Renal cortex interstitium (tissue), 11 donors: Measurements from ENCODE around the gene PAPSS2. TPM values are rescaled to one million over a fixed set of nuclear protein-coding genes. Genes with fewer than 3 reads are reported as not detected.
A peak's percentile ranks its signal among the peaks of the same experiment; 100 is the strongest.
"Not testable (repeated sequence)": the region's sequence is repeated elsewhere in the genome, so short reads cannot be mapped to it uniquely, and the experiment has no call there.

Experiments
- DNase-seq, 11 donors: peaks; one replicate each; pipeline ENCODE4 v3.0.0-alpha.2; 2013; ENCODE audit warnings: low read depth in 9 of 11, low spot score in 4 of 11; ENCODE audit errors: extremely low read depth in 1 of 11
- polyA plus RNA-seq, 3 donors: library from polyadenylated mRNA; unstranded; fragments of 120-200 nt; gene quantifications; one replicate each; pipeline ENCODE4 v1.2.1, GENCODE V29; 2013; ENCODE audit not compliant: insufficient read length in 3 of 3

The PAPSS2 gene
- polyA plus RNA-seq, 3 donors, result 26.8 to 44.7 (median 33.4) TPM

DNA sequence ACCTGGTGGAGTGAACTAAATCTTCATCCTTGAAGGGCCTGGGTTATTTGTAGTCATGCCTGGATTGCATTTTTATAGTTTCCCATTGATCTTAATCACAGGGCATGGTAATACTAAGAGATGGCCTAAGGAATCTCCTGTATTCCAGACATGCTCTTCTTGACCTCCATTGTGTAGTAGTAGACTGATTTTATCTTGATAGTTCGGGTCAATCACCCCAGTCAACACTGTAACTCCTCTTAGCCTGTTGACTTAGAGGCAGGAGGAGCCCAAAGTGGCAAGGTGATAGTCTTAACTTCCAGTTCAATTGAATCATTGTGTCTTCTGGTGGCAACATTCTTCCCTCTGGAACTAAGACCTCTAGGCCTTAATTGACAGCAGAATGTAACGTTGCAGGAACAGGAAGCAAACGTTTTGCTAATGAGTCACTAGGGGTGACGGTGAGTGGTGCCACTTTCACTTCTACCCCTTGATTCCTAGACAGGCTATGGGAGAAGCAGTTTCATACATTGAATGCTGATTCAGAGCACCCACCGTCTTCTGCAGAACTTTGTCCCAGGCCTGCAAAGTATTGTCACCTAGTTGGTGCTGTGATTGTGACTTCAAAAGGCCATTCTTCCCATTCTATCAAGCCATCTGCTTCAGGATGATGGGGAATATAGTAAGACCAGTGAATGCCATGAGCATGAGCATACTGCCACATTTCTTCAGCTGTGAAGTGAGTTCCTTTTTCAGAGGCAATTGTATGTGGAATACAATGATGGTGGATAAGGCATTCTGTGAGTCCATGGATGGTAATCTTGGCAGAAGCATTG lies 24.0 kb upstream of the PAPSS2 start:
- no peak for DNase-seq

DNA sequence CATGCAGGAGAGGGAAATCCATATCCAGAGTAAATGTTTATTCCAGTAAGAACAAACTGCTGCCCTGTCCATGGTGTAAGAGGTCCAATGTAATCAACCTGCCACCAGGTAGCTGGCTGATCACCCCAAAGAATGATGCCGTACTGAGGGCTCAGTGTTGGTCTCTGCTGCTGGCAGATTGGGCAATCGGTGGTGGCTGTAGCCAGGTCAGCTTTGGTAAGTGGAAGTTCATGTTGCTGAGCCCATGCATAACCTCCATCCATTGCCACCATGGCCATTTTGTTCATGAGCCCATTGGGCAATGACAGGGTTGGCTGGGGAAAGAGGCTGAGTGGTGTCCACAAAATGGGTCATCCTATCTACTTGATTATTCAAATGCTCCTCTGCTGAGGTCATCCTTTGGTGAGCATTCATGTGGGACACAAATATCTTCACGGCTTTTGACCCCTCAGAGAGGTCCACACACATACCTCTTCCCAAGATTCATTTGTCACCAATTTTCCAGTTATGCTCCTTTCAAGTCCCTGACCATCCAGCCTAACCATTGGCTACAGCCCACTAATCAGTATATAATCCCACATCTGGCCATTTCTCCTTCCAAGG lies 23.3 kb upstream of the PAPSS2 start:
- DNase-seq, result no peak

DNA sequence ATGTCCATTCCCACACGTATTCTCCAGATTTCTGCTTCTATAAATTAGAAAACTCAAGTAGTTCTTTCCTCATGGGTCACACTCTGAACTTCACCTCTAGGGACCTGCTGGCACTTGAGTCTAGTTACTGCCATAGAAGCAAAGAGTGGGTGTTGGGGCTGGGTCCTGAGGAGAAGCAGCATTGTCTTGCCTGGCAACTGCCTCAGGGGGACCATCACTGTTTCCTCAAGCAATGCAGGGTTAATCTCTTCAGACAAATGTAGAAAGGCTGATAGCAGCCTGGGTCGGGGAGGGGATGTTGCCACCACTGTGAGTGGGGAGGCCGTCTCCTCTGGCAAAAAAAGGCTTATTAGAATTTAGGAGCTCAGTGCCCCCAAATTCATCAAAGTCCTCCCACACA lies 20.2 kb upstream of the PAPSS2 start:
- DNase-seq, result no peak

DNA sequence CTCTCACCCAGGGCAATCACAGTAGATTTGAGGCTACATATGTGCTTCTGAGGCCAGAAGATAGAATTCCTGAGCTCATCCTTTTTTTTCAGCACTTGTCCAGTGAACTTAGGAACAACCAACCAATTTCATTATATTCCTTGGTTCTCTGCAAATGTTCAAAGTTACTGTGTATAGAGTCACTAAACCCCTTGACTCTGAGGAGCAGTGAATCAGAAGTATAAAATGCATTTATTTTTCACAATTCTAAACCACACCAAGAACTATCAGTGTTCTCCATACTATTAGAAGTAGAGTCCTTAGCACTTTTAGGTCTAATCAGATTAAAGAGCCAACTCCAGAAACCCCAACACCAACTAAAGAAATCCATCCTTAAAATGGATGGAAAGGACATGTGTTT lies 19.6 kb upstream of the PAPSS2 start:
- no peak for DNase-seq

DNA sequence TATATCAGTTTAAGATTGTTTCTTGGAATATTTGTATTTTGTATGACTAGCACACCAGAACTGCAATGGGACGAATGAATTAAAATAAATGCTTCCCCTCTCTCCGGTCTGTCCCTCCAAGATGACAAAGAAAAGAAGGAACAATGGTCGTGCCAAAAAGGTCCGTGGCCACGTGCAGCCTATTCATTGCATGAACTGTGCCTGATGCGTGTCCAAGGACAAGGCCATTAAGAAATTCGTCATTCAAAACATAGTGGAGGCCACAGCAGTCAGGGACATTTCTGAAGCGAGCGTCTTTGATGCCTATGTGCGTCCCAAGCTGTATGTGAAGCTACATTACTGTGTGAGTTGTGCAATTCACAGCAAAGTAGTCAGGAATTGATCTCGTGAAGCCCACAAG lies 17.2 kb upstream of the PAPSS2 start:
- DNase-seq, result no peak

DNA sequence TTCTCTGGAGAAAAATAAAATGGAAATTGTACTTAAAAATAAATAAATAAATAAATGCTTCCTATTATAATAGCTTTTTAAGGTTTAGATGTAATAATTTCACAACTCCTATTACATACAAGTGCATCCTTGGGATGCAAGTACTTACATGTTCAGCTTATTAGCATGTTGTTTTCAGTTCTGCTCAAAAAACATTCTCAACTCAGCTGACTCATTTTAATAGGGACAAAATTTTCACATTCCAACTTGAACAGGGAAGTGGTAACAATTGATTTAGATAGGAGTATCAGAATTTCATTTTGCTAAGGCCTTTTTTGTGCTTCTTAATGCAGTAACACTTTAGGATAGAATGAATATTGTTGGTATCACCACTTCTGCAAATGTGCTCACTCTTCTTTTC lies 16.7 kb upstream of the PAPSS2 start:
- DNase-seq, result no peak

DNA sequence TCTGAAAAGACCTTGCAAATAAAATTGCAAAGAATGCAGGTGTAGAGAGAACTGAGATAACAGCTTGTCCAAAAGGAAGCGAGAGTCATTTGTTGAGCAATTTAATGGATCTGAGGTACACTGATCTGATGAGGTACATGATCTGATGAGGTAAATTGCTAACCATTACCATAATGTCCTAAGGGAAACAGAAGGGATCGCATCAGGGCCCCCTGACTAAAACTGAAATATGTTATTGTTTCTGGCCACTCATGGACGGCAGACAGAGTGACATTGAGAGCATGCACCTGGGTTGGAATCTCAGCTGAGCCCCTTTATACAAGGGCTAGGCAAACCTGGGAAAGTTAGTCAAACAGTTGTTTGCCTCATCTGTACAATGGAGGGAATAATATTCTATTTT lies 15.8 kb upstream of the PAPSS2 start:
- DNase-seq, result no peak

DNA sequence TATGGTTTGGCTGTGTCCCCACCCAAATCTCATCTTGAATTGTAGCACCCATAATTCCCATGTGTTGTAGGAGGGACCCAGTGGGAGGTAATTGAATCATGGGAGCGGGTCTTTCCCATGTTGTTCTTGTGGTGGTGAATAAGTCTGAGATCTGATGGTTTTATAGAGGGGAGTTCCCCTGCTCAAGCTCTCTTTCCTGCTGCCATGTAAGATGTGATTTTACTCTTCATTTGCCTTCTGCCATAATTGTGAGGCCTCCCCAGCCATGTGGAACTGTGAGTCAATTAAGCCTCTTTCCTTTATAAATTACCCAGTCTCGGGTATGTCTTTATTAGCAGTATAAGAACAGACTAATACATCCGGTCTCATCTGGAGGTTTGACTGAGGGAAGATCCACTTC lies 15.2 kb upstream of the PAPSS2 start:
- not testable (repeated sequence) for DNase-seq

DNA sequence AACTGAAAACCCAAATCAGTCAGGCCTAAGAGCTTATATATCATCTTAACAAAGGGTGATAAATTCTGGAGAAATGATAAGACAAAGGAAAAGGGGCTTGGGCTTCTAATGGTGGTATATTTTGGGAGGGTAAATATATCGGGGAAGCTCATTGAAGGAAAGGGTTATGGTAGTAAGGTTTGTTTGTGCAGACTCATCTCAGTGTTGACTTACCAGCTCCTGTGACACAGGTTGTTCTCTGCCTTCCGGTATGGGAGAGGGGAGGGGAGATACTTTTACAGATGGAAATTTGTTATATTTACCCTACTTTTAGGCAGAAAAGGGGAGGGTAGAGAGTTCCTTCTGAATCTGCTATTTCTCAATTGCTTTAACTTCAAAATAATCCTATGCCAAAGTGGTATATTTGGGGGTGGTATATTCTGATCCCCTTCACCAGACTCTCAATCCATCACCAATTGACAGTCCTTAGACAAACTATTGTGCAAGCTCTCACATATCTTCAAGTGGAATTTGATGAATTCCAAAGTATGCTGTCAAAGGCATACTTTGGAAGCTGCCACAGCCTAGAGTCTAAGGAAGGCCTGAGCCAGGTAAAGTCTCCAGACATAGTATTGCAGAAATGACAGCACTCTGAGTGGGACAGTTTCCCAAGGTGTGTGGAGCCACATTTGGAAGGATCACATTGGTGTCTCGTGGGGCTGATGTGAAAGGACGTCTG lies 13.3 kb upstream of the PAPSS2 start:
- DNase-seq, result no peak

DNA sequence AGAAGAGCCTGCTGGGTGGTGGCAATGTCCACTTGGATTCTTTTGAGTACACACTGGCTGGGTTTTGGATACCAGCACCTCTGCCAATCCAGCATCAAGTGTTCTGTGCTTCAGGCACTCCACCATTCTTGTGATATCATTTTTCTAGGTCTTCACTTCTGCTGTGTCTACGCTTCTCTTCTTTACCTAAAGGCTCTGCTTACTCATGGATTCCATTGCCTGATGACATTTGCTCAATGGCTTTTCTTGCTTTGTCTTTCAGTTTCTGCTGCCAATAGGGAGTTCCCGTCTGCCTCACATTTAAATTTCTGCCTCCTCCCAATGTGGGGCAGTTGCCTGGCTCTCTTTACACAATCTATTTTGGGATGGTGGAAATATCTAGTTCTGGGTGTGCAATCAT lies 12.7 kb upstream of the PAPSS2 start:
- DNase-seq, result no peak

DNA sequence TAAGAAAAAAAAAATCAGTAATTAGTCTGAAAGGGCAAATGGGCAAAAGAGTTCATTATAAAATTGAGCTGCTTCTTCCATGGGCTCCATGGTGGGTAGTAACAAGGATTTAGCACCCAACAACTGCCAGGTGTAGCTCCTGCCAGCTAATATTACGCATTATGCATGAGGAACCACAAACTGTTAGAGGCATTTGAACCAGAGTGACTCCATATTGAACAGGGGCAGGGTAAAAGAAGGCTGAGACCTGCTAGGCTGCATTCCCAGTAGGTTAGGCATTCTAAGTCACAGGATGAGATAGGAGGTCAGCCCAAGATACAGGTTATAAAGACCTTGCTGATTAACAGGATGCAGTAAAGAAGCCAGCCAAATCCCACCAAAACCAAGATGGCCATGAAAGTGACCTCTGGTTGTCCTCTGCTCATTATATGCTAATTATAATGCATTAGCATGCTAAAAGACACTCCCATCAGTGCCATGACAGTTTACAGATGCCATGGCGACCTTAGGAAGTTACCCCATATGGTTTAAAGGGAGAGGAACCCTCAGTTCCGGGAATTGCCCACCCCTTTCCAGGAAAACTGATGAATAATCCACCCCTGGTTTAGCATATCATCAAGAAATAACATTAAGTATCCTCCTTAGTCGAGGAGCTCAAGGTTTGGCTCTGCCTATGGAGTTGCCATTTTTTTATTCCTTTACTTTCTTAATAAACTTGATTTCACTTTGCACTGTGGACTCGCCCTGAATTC lies 8.7 kb upstream of the PAPSS2 start:
- no peak for DNase-seq

DNA sequence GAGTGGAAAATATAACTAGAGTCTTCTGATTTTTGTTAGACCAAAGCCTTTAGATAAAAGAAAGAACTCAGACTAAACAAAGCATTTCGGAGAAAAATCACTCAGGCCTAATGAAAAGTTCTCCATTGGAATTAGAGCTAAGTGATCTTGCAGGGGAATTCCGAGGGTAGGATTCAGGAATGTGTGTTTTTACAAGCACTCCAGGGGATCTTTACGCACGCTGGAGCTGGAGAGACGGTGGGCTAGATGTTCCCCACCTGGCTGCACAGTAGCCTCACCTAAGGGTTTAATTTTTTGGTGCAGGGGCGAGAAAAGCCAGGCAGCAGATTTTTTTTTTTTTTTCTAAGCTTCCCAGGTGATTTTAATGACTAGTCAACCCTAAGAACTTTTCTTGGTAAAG lies 7.9 kb upstream of the PAPSS2 start:
- no peak for DNase-seq

DNA sequence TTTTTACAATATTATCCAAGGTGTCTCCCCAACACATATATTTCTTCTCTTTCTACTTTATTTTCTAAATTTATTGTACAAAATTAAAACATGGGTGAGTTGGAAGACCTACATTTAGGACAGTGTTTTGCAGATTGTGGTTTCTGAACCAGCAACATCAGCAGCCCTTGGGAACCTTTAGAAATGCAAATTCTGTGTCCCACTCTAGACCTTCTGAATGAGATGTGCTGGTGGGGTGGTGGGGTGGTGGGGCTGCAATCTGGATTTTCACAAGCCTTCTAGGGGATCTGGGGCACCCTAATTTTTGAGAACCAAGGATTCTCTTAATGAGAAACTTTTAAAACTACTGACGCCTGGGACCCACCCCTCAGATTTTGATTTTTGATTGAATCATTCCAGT lies 7.4 kb upstream of the PAPSS2 start:
- no peak for DNase-seq

DNA sequence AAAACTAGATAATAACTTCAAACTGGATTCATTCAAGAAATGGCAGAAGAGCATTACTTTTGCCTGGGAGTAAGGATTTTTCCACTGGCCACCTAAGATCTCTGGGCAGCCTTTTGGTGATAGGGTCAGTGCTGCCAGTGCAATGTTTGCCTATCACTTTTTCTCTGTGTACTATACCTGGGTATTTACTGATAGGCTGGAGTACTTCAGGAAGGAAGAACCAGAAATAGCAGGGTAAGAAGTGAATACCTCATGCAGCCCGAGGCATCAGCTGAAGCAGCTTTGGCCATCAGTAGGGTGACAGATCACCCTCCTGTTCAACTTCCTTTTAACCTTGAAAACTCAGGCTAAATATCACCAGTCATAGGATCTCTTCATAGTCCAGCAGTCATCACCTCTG lies 5.5 kb upstream of the PAPSS2 start:
- no peak for DNase-seq

DNA sequence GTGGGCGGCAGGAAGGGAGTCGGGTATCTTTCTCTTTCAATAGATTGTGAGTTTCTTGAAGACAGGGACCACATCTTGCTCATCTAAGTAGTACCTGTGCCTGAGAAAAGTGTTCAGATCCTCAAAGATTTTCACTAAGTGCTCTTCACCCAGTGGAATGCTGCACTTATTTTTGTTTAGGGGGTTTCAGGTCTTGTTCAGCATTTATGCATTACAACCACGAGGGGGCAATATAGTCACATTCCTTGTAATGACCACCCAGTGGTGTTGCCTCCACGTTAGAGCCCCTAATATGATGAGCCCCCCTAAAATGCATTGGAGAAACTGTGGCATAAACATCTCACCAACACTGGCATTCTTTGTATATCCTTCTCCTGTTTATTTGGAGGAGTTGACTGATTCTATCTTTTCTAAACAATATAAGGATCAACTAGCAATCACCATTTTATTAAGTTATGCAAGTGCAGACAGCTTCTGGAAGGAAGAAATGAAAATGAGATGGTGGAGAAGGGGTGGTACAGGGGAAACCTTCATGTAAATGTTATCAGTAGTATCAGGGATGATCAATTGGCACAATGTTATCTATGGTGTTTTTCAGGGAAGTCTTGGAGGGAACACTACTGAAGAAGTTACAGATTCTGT lies 3.1 kb upstream of the PAPSS2 start:
- DNase-seq, result peak in 6 of 11 donors; percentile 34 to 56 (median 43)

DNA sequence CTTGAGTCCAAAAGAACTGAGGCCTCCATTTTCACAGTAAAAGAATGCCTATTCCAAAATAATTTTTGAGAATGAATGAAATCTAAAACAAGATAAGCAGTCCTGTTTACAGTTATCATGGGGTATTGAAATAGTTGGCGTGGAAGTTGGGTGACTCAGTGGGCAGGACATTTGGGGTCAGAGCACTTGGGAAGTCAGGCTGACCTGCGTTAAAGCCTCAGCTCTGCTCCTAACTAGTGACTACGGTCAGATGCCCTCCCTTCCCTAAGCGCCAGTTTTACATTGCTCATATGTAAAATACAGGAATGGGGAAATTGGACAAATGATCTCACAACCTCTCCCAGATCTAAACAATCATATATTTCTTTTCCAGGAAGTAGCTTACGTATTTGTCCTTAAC lies 2.3 kb upstream of the PAPSS2 start:
- no peak for DNase-seq

DNA sequence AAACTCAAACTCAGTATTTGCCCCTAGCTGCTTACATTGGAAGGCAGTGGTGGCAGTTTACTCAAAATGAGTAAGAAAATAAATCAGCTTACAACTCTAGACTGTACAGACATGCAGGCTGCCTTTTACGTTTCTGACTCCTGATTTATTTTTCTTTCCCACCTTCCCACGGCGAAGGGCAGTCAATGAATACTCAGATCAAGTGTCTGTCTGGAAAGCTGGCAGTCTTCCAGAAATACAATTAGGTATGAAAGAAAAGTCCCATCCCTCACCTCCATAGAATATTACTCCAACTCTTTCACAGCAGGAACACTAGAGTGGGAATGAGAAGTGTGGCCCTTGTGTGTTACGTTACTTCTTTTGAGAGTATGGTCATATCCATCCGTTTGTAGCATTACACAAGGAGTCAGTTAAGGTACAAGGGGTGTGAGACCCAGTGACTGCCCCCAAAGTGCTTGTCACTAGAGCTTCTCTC lies 1.3 kb upstream of the PAPSS2 start:
- no peak for DNase-seq

DNA sequence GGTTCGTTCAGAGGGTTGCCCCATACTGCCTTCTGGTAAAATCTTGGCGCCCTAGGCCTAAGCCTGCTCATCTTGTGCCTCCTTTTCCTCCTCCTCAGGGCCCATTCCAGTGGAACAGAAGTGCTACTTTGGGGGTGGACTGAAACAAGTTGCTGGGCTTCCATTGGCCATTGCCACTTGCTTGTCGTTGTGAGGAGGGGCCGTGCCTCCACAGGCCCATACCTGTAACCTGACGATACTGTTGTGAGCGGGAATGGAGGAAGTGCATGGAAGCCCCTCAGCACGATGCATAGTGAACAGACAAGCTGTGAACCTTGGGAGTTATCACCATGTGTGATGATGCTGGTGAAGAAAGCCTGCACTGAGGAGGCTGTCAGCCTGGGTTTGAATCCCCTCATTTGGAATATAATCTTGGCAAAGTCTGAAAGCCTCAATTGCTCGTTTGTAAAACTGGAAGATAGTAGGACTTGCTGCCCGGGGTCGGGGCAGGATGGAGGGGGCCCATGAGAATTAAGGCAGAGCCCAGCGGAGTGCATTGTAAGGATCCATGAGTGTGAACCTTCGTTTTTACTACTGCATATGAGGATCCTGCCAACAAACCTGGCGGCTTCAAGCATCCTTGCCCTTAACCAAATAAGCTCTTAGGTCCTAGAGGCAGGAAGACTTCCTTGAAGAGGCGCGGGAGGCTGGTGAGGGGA lies 671 bp upstream of the PAPSS2 start:
- DNase-seq, result no peak
